Measurements from ENCODE around the gene TBCCD1.

TBCCD1 gene

DNA sequence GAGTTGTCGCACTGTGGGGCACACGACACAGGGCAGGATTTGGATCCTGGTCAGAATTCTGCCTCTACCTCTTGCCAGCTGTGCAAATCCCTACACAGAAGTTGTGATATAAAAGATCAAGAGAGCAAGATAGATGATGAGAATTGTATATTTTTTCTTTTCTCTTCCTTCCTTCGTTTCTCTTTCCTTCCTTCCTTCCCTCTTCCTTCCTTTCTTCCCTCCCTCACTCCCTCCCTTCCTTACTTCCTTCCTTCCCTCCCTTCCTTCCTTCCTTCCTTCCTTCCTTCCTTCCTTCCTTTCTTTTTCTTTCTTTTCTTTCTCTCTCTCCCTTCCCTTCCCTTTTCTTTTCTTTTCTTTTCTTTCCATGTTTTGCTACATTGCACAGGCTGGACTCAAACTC, 33.8 kb upstream of the TBCCD1 start:
- no peak for TF ChIP-seq EZH2 (IDR thresholded peaks at IDR 0.05; ENCODE audit: borderline replicate concordance, low read length)
- TF ChIP-seq, protein P1, sequence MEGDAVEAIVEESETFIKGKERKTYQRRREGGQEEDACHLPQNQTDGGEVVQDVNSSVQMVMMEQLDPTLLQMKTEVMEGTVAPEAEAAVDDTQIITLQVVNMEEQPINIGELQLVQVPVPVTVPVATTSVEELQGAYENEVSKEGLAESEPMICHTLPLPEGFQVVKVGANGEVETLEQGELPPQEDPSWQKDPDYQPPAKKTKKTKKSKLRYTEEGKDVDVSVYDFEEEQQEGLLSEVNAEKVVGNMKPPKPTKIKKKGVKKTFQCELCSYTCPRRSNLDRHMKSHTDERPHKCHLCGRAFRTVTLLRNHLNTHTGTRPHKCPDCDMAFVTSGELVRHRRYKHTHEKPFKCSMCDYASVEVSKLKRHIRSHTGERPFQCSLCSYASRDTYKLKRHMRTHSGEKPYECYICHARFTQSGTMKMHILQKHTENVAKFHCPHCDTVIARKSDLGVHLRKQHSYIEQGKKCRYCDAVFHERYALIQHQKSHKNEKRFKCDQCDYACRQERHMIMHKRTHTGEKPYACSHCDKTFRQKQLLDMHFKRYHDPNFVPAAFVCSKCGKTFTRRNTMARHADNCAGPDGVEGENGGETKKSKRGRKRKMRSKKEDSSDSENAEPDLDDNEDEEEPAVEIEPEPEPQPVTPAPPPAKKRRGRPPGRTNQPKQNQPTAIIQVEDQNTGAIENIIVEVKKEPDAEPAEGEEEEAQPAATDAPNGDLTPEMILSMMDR (IDR thresholded peaks at IDR 0.05; ENCODE audit: low read length) = no peak
- Histone ChIP-seq H3K27me3 (ENCODE audit: insufficient read depth, low read length) (no peaks in the 10 kb centered on the region), H3K4me1 (ENCODE audit: insufficient read depth, low read length, severe bottlenecking) (no peaks in the 10 kb centered on the region), H3F3A (ENCODE audit: insufficient read depth, low read length) (no peaks in the 10 kb centered on the region), H3K4me3 (ENCODE audit: low read depth, low read length, poor library complexity, severe bottlenecking) (no peak overlapping the region), H3K36me3 (ENCODE audit: insufficient read depth, low read length) (no peaks in the 10 kb centered on the region; the same call in 1 of the 2 replicates), H3K9me2 (ENCODE audit: low read depth, low read length) (no peaks in the 10 kb centered on the region), H3K9me3 (ENCODE audit: low read length) (no peaks in the 10 kb centered on the region), H3K79me2 (ENCODE audit: insufficient read depth, low read length) (no peaks in the 10 kb centered on the region), H3K27ac (ENCODE audit: low read depth, low read length, poor library complexity, severe bottlenecking) (no peak overlapping the region), H2AFZ (ENCODE audit: low read length) (no peak overlapping the region), H3K9ac (ENCODE audit: low read length) (no peak overlapping the region), H4K20me1 (ENCODE audit: insufficient read depth, low read length) (no peaks in the 10 kb centered on the region), H3K4me2 (ENCODE audit: low read length) (no peak overlapping the region)

DNA sequence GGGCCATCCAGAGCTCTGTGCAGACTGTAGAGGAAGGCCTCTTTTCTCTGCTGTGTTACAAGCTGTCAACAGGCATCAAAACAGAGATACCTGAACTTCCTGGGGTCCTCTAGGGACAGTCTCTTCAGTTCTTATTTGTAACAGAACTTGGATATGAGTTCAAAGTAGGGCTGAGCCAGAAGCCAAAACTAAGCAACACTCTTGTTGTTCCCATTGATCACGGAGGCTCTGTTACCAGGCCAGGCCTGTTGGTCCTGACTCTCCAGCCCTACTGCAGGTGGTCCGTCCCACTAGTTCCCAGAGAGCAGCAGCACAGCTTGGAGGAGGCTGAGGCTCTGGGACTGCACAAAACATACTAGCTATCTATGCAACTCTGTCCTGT, 32.6 kb upstream of the TBCCD1 start:
- H3K9me2 ChIP-seq (ENCODE audit: low read depth, low read length) = no peaks in the 10 kb centered on the region
- H3K4me3 ChIP-seq (ENCODE audit: low read depth, low read length, poor library complexity, severe bottlenecking) = no peak overlapping the region
- no peak overlapping the region for H3K27ac ChIP-seq (ENCODE audit: low read depth, low read length, poor library complexity, severe bottlenecking)
- H3K36me3 ChIP-seq (ENCODE audit: insufficient read depth, low read length) = no peaks in the 10 kb centered on the region
- no peaks in the 10 kb centered on the region for H3K27me3 ChIP-seq (ENCODE audit: insufficient read depth, low read length)
- H3K9ac ChIP-seq (ENCODE audit: low read length) = no peak overlapping the region
- no peak overlapping the region for H3K4me2 ChIP-seq (ENCODE audit: low read length)
- no peaks in the 10 kb centered on the region for H3F3A ChIP-seq (ENCODE audit: insufficient read depth, low read length)
- peaks cover under 1% of the 10 kb centered on the region for H3K4me1 ChIP-seq (ENCODE audit: insufficient read depth, low read length, severe bottlenecking)
- no peaks in the 10 kb centered on the region for H4K20me1 ChIP-seq (ENCODE audit: insufficient read depth, low read length)
- H3K9me3 ChIP-seq (ENCODE audit: low read length) = no peaks in the 10 kb centered on the region
- TF ChIP-seq EZH2 (IDR thresholded peaks at IDR 0.05; ENCODE audit: borderline replicate concordance, low read length) = no peak
- TF ChIP-seq, protein P1 (IDR thresholded peaks at IDR 0.05; ENCODE audit: low read length) = no peak
- H3K79me2 ChIP-seq (ENCODE audit: insufficient read depth, low read length) = no peaks in the 10 kb centered on the region
- no peak overlapping the region for H2AFZ ChIP-seq (ENCODE audit: low read length)

DNA sequence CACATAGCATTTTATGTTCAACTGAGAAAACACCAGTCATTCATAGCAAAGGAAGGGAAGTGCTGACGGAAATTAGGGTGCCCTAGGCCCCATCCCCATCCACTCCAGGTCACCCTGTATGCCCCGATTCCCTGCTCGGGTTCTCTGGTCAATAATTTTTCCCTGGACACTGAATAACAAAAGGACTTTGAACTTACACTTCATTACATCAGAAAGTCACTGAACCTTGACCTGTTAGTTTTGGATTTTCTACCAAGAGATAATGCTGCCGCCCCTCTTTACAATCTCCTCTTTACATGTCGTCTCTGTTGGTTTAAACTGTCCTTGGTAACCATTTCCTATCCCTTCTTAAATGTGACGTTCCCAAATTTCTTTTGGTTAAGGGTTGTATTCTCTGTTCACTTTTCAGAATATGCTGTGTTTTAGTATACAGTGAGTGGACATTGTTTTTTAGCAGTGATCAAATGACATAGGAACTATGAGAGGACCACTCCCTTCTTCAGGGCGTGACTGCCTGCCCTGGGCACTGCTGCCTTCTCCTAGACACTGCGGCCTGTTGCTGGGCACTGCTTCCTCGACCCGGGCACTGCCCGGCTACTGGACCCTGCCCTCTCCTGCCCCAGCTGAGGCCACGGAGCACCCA, 32.1 kb upstream of the TBCCD1 start:
- Histone ChIP-seq H3K4me2 (ENCODE audit: low read length) (no peak overlapping the region), H3K4me3 (ENCODE audit: low read depth, low read length, poor library complexity, severe bottlenecking) (no peak overlapping the region), H4K20me1 (ENCODE audit: insufficient read depth, low read length) (no peaks in the 10 kb centered on the region)

More for the DNA sequence above, 32.1 kb upstream of the TBCCD1 start:
- H3K36me3 ChIP-seq (ENCODE audit: insufficient read depth, low read length) = no peaks in the 10 kb centered on the region
- no peaks in the 10 kb centered on the region for H3K9me2 ChIP-seq (ENCODE audit: low read depth, low read length)
- H3K9ac ChIP-seq (ENCODE audit: low read length) = no peak overlapping the region
- peaks cover 3% of the 10 kb centered on the region for H3K4me1 ChIP-seq (ENCODE audit: insufficient read depth, low read length, severe bottlenecking)
- H3F3A ChIP-seq (ENCODE audit: insufficient read depth, low read length) = no peaks in the 10 kb centered on the region
- H3K9me3 ChIP-seq (ENCODE audit: low read length) = no peaks in the 10 kb centered on the region
- H3K27ac ChIP-seq (ENCODE audit: low read depth, low read length, poor library complexity, severe bottlenecking) = no peak overlapping the region
- H3K27me3 ChIP-seq (ENCODE audit: insufficient read depth, low read length) = no peaks in the 10 kb centered on the region
- H2AFZ ChIP-seq (ENCODE audit: low read length) = no peak overlapping the region
- TF ChIP-seq, protein P1 (IDR thresholded peaks at IDR 0.05; ENCODE audit: low read length) = no peak
- TF ChIP-seq EZH2 (IDR thresholded peaks at IDR 0.05; ENCODE audit: borderline replicate concordance, low read length) = no peak
- H3K79me2 ChIP-seq (ENCODE audit: insufficient read depth, low read length) = no peaks in the 10 kb centered on the region

Data from OCI-LY1 (cell line).